Activated CD8-positive, alpha-beta T cell treated with anti-CD3 and anti-CD28 coated beads for 36 hours (primary cell): ENCODE results near the gene ANTXR1. TPM values are rescaled to one million over a fixed set of nuclear protein-coding genes. Genes with fewer than 3 reads are reported as not detected.
"Not testable (repeated sequence)": the region's sequence is repeated elsewhere in the genome, so short reads cannot be mapped to it uniquely, and the experiment has no call there.

Experiments
- ATAC-seq: fragments of 200-7000 bp; cut with Tn5 transposase; one replicate; pipeline ENCODE4 v1.10.0; 2021; ENCODE audit warnings: mild to moderate bottlenecking, moderate library complexity
- CTCF ChIA-PET: fragments of 350-600 bp; sonication (Branson Sonifier 250); formaldehyde crosslinking; loops from one replicate; lab custom pipeline; 2021; ENCODE audit warnings: antibody characterized with exemption; lab: Charles Lee
- POLR2A ChIA-PET: fragments of 350-600 bp; sonication (Branson Sonifier 250); formaldehyde crosslinking; loops from one replicate; lab custom pipeline; 2021; ENCODE audit warnings: antibody characterized with exemption; lab: Charles Lee
- DNase-seq: peaks from one replicate; pipeline ENCODE4 v3.0.0-alpha.2; 2020
- H3K27ac Mint-ChIP-seq: one replicate; pipeline ENCODE4 v1.8.0; 2021; ENCODE audit warnings: mild to moderate bottlenecking, mixed read lengths
- H3K27me3 Mint-ChIP-seq: one replicate; pipeline ENCODE4 v1.8.0; 2021; ENCODE audit warnings: mixed read lengths
- H3K36me3 Mint-ChIP-seq: one replicate; pipeline ENCODE4 v1.8.0; 2021; ENCODE audit warnings: low read depth, mixed read lengths
- H3K4me1 Mint-ChIP-seq: one replicate; pipeline ENCODE4 v1.8.0; 2021; ENCODE audit warnings: low read depth, mixed read lengths
- H3K4me3 Mint-ChIP-seq: one replicate; pipeline ENCODE4 v1.8.0; 2021; ENCODE audit warnings: mild to moderate bottlenecking, moderate library complexity, mixed read lengths
- H3K9me3 Mint-ChIP-seq: one replicate; pipeline ENCODE4 v1.8.0; 2021; ENCODE audit warnings: mixed read lengths
- intact Hi-C: fragments of 100-400 bp; cut with micrococcal nuclease; formaldehyde crosslinking; loops from one replicate; pipeline ENCODE4 v1.10.0; 2022
- total RNA-seq, 2 experiments: library from RNA; stranded (reverse); gene quantifications; one replicate each; pipeline ENCODE4 v1.2.3, GENCODE V29; 2021
- TF ChIP-seq, protein P1 (sequence below): fragments of 200-600 bp; IDR thresholded peaks from one replicate; pipeline ENCODE4 v1.8.0; 2022; ENCODE audit warnings: antibody characterized with exemption, mild to moderate bottlenecking

ANTXR1 gene
- total RNA-seq, 2 experiments from 2014 or later, result 0.05 to 0.09 TPM

DNA sequence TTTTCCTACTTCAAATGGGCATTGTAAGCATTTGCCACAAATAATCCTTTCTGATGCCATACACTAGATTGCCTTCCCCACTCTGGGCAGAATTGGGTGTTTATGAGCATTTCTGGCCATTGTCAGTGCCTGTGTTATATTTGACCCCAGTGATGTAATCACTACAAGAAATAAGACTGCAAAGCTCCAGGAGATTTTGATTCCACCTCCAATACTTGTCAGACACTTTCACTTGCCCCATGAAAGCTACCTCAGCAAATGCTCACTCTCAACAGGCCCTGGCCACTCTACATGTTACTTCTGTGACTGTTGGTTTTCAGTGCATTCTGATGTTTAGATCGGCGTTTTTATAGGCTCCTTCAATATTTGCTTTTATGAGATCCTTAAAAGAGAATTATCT is 239.0 kb downstream of the ANTXR1 start:
- TF ChIP-seq, protein P1, sequence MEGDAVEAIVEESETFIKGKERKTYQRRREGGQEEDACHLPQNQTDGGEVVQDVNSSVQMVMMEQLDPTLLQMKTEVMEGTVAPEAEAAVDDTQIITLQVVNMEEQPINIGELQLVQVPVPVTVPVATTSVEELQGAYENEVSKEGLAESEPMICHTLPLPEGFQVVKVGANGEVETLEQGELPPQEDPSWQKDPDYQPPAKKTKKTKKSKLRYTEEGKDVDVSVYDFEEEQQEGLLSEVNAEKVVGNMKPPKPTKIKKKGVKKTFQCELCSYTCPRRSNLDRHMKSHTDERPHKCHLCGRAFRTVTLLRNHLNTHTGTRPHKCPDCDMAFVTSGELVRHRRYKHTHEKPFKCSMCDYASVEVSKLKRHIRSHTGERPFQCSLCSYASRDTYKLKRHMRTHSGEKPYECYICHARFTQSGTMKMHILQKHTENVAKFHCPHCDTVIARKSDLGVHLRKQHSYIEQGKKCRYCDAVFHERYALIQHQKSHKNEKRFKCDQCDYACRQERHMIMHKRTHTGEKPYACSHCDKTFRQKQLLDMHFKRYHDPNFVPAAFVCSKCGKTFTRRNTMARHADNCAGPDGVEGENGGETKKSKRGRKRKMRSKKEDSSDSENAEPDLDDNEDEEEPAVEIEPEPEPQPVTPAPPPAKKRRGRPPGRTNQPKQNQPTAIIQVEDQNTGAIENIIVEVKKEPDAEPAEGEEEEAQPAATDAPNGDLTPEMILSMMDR, result no peak
- DNase-seq (no peak), ATAC-seq (no peak)
- ChIA-PET CTCF (no interaction called here), POLR2A (no interaction called here)
- Mint-ChIP-seq H3K27me3 (peaks cover 28% of the 10 kb centered on the region), H3K27ac (no peak overlapping the region), H3K36me3 (no peaks in the 10 kb centered on the region), H3K9me3 (no peaks in the 10 kb centered on the region), H3K4me1 (no peaks in the 10 kb centered on the region), H3K4me3 (no peak overlapping the region)
- intact Hi-C loops, result no loop called here

DNA sequence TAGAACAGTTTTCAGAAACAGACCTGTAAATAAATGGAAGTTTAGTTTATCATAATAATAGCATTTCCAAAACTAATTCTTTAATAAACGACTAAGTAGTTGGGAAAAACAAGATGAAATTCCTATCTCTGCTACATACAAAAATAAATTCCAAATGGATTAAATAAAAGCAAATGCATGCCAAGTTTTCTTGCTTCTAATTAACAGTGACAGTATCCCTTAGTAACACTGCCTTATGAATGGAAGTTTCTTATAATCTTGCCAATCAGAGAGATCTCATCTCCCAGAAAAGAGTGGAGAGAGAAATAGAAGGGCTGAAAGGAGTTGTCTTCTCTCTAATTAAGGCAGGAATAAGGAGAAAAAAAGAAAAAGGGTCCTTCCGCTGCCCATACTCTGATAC is 240.1 kb downstream of the ANTXR1 start:
- intact Hi-C loops, result no loop called here
- ATAC-seq (no peak), DNase-seq (no peak)
- Mint-ChIP-seq H3K4me3 (no peak overlapping the region), H3K27me3 (peaks cover 28% of the 10 kb centered on the region), H3K4me1 (no peaks in the 10 kb centered on the region), H3K27ac (no peak overlapping the region), H3K36me3 (no peaks in the 10 kb centered on the region), H3K9me3 (no peaks in the 10 kb centered on the region)
- ChIA-PET POLR2A (no interaction called here), CTCF (no interaction called here)
- TF ChIP-seq, protein P1, result no peak

DNA sequence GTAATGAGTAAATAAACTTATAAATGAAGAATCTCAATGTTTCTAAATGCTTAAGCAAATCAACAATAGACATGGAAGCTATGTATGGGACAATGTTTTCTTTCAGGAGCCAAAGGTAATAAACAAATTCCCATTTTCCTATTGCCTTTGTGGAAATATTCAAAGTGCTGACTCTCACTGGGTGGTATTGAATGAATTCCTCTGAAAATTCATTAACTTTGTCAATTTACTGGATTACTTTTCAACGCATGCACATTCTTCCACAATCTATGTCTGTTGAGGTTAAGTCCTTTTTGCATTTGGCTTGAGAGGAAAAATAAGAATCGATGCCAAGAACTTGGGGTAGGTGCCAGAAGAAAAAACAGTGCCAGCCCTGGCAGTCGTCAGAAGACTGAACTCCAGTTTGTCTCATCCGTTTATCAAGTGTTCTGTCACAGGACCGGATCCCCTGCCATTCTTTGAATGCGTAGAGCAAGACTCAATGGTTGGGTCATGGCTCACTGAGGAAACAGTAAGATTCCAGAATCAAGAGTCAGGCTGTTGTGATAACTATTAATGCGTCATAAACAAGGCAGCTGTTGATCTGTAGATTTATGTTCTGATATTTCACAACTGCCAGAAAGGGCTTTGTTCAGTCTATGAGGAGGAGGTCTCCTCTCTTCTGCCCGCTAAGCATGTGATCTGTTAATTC is 240.8 kb downstream of the ANTXR1 start:
- Mint-ChIP-seq H3K27ac (no peak overlapping the region), H3K4me3 (no peak overlapping the region), H3K27me3 (peaks cover 26% of the 10 kb centered on the region), H3K9me3 (peaks cover 4% of the 10 kb centered on the region), H3K4me1 (no peaks in the 10 kb centered on the region), H3K36me3 (no peaks in the 10 kb centered on the region)
- no peak for ATAC-seq
- intact Hi-C loops, result no loop called here
- ChIA-PET POLR2A (no interaction called here), CTCF (no interaction called here)
- DNase-seq, result no peak
- TF ChIP-seq, protein P1, result no peak

DNA sequence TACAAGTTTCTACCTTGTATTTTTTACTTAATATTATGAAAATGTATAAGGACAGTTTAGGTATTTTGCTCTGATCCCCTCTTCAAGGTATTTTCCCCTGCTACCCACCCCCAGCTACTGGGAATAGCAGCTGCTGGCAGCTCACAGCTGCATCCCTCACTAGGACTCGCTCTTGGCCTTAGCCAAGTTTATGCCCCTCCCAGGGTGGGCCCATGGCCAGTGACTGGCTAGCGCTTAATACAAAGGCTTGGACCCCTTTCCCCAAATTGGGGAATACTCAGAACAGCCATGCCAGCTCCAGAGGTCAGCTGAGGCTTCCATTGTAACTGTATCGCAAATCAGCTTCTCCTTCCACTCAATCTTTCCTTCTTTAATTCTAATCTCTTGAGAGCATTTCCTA is 242.8 kb downstream of the ANTXR1 start:
- ATAC-seq (no peak), DNase-seq (no peak)
- Mint-ChIP-seq H3K36me3 (no peaks in the 10 kb centered on the region), H3K4me1 (no peaks in the 10 kb centered on the region), H3K9me3 (peaks cover 14% of the 10 kb centered on the region), H3K27me3 (peaks cover 24% of the 10 kb centered on the region), H3K27ac (no peak overlapping the region), H3K4me3 (no peak overlapping the region)
- TF ChIP-seq, protein P1, result no peak
- ChIA-PET CTCF (no interaction called here), POLR2A (no interaction called here)
- intact Hi-C loops, result no loop called here

DNA sequence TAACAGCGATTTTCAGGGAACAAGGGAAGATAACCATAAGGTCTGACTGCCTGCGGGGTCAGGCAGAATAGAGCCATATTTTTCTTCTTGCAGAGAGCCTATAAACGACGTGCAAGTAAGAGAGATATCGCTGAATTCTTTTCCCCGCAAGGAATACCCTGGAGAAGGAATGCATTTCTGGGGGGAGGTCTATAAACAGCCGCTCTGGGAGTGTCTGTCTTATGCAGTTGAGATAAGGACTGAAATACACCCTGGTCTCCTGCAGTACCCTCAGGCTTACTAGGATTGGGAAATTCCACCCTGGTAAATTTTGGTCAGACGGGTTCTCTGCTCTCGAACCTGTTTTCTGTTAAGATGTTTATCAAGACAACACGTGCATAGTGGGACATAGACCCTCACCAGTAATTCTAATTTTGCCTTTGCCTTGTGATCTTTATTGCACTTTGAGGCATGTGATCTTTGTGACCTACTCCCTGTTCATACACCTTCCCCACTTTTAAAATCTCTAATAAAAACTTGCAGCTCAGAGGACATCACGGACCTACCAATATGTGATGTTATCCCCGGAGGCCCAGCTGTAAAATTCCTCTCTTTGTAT is 247.1 kb downstream of the ANTXR1 start:
- intact Hi-C loops, CTCF ChIA-PET, DNase-seq, H3K36me3 Mint-ChIP-seq, H3K27ac Mint-ChIP-seq, ATAC-seq, H3K4me3 Mint-ChIP-seq, H3K4me1 Mint-ChIP-seq, POLR2A ChIA-PET: not testable (repeated sequence)
- peaks cover 18% of the 10 kb centered on the region for H3K9me3 Mint-ChIP-seq
- peaks cover 17% of the 10 kb centered on the region for H3K27me3 Mint-ChIP-seq
